ENCODE measurements around the gene HBS1L. TPM values are rescaled to one million over a fixed set of nuclear protein-coding genes. Genes with fewer than 3 reads are reported as not detected.

Gene HBS1L
- total and polyA plus RNA-seq, 9 of the 15 experiments (the other 6 are each of a cell fraction or from before 2014, with no cell fraction given), result 101 to 199 (median 145) TPM

DNA sequence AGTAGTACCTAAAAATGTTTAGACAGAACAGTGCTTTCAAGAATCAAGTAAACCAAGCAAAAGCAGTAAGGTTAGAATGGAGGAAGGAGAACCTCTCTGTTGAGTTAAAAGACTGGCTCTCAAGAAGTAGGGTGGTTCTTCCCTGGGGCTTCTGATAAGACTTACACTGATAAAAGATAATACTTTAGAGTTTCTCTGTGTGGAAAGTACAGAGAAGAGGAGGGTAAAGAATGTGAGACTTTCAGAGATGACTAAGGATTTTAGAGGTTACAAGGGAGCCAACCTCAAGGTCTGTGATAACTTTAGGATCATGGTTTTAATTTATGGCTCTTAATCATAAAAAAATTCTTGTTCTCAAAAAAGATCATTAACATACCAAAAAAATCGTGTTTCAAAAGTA is 73.8 kb downstream of the HBS1L start (continued):
- no peak for TF ChIP-seq TCF7L2 (IDR thresholded peaks at IDR 0.05; ENCODE audit: low read depth, low read length)
- peak; percentile 64 for TF ChIP-seq TAL1 (IDR thresholded peaks at IDR 0.05)
- TF ChIP-seq, protein P1, sequence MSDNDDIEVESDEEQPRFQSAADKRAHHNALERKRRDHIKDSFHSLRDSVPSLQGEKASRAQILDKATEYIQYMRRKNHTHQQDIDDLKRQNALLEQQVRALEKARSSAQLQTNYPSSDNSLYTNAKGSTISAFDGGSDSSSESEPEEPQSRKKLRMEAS (CRISPR knock-in tag; IDR thresholded peaks at IDR 0.05), result no peak
- peak in 1 of 2 experiments; percentile 85; a peak in 1 of 4 replicates for TF ChIP-seq RCOR1 (IDR thresholded peaks at IDR 0.05; ENCODE audit: borderline replicate concordance in 1 of 2, low read depth in 2 of 2, low read length in 2 of 2)
- TF ChIP-seq, protein P2, sequence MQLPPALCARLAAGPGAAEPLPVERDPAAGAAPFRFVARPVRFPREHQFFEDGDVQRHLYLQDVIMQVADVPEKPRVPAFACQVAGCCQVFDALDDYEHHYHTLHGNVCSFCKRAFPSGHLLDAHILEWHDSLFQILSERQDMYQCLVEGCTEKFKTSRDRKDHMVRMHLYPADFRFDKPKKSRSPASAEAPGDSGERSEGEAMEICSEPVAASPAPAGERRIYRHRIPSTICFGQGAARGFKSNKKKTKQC (CRISPR knock-in tag; IDR thresholded peaks at IDR 0.05), result no peak
- TF ChIP-seq ZKSCAN8 (CRISPR knock-in tag; IDR thresholded peaks at IDR 0.05), result 0 out of 2 replicates have a peak, but pooled peaks have one; percentile 37
- TF ChIP-seq NFE2L1 (tag; IDR thresholded peaks at IDR 0.05; ENCODE audit: borderline replicate concordance, low read depth), result peak; percentile 34; the same call in 1 of the 2 replicates
- peak; percentile 87 for TF ChIP-seq SOX6 (IDR thresholded peaks at IDR 0.05)
- peak; percentile 79 for TF ChIP-seq CTBP1 (IDR thresholded peaks at IDR 0.05; ENCODE audit: borderline replicate concordance)
- TF ChIP-seq ZC3H11A (IDR thresholded peaks at IDR 0.05; ENCODE audit: low read depth, low read length), result no peak
- peak; percentile 52 for TF ChIP-seq FOSL1 (tag; conservative IDR thresholded peaks at IDR 0.05)
- TF ChIP-seq, protein P3, sequence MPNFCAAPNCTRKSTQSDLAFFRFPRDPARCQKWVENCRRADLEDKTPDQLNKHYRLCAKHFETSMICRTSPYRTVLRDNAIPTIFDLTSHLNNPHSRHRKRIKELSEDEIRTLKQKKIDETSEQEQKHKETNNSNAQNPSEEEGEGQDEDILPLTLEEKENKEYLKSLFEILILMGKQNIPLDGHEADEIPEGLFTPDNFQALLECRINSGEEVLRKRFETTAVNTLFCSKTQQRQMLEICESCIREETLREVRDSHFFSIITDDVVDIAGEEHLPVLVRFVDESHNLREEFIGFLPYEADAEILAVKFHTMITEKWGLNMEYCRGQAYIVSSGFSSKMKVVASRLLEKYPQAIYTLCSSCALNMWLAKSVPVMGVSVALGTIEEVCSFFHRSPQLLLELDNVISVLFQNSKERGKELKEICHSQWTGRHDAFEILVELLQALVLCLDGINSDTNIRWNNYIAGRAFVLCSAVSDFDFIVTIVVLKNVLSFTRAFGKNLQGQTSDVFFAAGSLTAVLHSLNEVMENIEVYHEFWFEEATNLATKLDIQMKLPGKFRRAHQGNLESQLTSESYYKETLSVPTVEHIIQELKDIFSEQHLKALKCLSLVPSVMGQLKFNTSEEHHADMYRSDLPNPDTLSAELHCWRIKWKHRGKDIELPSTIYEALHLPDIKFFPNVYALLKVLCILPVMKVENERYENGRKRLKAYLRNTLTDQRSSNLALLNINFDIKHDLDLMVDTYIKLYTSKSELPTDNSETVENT (CRISPR knock-in tag; IDR thresholded peaks at IDR 0.05), result no peak
- peak; percentile 84 for TF ChIP-seq EHMT2 (IDR thresholded peaks at IDR 0.05)
- TF ChIP-seq, protein P4, sequence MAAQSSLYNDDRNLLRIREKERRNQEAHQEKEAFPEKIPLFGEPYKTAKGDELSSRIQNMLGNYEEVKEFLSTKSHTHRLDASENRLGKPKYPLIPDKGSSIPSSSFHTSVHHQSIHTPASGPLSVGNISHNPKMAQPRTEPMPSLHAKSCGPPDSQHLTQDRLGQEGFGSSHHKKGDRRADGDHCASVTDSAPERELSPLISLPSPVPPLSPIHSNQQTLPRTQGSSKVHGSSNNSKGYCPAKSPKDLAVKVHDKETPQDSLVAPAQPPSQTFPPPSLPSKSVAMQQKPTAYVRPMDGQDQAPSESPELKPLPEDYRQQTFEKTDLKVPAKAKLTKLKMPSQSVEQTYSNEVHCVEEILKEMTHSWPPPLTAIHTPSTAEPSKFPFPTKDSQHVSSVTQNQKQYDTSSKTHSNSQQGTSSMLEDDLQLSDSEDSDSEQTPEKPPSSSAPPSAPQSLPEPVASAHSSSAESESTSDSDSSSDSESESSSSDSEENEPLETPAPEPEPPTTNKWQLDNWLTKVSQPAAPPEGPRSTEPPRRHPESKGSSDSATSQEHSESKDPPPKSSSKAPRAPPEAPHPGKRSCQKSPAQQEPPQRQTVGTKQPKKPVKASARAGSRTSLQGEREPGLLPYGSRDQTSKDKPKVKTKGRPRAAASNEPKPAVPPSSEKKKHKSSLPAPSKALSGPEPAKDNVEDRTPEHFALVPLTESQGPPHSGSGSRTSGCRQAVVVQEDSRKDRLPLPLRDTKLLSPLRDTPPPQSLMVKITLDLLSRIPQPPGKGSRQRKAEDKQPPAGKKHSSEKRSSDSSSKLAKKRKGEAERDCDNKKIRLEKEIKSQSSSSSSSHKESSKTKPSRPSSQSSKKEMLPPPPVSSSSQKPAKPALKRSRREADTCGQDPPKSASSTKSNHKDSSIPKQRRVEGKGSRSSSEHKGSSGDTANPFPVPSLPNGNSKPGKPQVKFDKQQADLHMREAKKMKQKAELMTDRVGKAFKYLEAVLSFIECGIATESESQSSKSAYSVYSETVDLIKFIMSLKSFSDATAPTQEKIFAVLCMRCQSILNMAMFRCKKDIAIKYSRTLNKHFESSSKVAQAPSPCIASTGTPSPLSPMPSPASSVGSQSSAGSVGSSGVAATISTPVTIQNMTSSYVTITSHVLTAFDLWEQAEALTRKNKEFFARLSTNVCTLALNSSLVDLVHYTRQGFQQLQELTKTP (IDR thresholded peaks at IDR 0.05; ENCODE audit: low read depth in 1 of 2, partially characterized antibody in 2 of 2), result peak in 1 of 2 experiments; percentile 64
- 0 out of 2 replicates have a peak, but pooled peaks have one; percentile 27 for TF ChIP-seq GABPA (tag; conservative IDR thresholded peaks at IDR 0.05; ENCODE audit: low read depth)
- TF ChIP-seq SIX5 (IDR thresholded peaks at IDR 0.05; ENCODE audit: borderline replicate concordance in 1 of 2, insufficient read depth in 1 of 2, low read depth in 1 of 2, low read length in 2 of 2), result no peak
- TF ChIP-seq GATAD2A (IDR thresholded peaks at IDR 0.05), result peak; percentile 87; the same call in 1 of the 2 replicates
- no peak for TF ChIP-seq ZFX (CRISPR knock-in tag; IDR thresholded peaks at IDR 0.05)
- TF ChIP-seq NFIC (IDR thresholded peaks at IDR 0.05), result peak; percentile 15; the same call in 1 of the 2 replicates
- no peak for TF ChIP-seq KLF10 (CRISPR knock-in tag; IDR thresholded peaks at IDR 0.05)
- TF ChIP-seq, protein P5, sequence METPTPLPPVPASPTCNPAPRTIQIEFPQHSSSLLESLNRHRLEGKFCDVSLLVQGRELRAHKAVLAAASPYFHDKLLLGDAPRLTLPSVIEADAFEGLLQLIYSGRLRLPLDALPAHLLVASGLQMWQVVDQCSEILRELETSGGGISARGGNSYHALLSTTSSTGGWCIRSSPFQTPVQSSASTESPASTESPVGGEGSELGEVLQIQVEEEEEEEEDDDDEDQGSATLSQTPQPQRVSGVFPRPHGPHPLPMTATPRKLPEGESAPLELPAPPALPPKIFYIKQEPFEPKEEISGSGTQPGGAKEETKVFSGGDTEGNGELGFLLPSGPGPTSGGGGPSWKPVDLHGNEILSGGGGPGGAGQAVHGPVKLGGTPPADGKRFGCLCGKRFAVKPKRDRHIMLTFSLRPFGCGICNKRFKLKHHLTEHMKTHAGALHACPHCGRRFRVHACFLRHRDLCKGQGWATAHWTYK (CRISPR knock-in tag; IDR thresholded peaks at IDR 0.05), result no peak
